GM21786 (cell line): ENCODE results near the gene SEC31B.

ENCODE experiments used
- ATAC-seq: cut with Tn5 transposase; IDR thresholded peaks from one replicate; pipeline ENCODE4 v1.9.1; 2021; ENCODE audit not compliant: unreplicated experiment

The SEC31B gene

GRCh38 chr10:100446130-100446761 lies 73.4 kb downstream of the SEC31B start:
- no peak for ATAC-seq

- ATAC-seq = no peak
These were observed 77.1 kb downstream of the SEC31B start for GRCh38 chr10:100442548-100442947.

- ATAC-seq = no peak
These were observed 80.9 kb downstream of the SEC31B start for GRCh38 chr10:100438674-100439315.
